ENCODE results near the gene SRSF10.

The SRSF10 gene

DNA sequence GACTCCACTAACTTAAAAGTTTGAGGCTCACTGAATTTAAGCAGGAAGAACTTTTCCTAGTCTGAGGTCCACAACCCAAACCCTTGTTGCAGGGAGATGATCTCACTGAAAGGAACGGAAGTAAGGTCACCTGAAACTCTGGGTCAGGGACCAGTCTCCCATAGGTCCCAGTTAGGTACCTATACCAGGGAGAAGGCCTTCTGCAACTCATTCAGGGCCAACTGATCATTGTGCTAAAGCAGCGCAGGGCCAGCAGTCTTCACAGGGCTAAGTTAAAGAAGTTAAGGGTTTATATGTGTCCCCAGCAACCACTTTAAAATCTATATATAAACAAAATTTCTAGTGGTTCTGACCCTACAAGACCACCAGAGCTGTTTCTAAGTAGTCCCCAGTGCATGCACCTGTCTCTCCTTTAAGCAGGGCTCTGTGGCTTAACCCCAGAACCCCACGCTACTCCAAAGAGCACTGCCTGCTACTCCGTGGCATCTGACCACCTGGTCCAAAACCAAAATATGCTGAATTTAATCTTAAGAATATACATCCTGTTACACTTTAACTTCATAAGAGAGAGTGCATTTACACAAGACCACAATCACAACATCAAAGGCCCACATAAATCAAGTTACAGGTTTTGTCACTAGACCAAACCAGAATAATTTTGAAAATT lies 2.8 kb downstream of the SRSF10 start:
- ATAC-seq = no peak
- TF ChIP-seq, protein P1, sequence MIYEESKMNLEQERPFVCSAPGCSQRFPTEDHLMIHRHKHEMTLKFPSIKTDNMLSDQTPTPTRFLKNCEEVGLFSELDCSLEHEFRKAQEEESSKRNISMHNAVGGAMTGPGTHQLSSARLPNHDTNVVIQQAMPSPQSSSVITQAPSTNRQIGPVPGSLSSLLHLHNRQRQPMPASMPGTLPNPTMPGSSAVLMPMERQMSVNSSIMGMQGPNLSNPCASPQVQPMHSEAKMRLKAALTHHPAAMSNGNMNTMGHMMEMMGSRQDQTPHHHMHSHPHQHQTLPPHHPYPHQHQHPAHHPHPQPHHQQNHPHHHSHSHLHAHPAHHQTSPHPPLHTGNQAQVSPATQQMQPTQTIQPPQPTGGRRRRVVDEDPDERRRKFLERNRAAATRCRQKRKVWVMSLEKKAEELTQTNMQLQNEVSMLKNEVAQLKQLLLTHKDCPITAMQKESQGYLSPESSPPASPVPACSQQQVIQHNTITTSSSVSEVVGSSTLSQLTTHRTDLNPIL (CRISPR knock-in tag; IDR thresholded peaks at IDR 0.05; ENCODE audit: low read depth) = no peak
- TF ChIP-seq, protein P2, sequence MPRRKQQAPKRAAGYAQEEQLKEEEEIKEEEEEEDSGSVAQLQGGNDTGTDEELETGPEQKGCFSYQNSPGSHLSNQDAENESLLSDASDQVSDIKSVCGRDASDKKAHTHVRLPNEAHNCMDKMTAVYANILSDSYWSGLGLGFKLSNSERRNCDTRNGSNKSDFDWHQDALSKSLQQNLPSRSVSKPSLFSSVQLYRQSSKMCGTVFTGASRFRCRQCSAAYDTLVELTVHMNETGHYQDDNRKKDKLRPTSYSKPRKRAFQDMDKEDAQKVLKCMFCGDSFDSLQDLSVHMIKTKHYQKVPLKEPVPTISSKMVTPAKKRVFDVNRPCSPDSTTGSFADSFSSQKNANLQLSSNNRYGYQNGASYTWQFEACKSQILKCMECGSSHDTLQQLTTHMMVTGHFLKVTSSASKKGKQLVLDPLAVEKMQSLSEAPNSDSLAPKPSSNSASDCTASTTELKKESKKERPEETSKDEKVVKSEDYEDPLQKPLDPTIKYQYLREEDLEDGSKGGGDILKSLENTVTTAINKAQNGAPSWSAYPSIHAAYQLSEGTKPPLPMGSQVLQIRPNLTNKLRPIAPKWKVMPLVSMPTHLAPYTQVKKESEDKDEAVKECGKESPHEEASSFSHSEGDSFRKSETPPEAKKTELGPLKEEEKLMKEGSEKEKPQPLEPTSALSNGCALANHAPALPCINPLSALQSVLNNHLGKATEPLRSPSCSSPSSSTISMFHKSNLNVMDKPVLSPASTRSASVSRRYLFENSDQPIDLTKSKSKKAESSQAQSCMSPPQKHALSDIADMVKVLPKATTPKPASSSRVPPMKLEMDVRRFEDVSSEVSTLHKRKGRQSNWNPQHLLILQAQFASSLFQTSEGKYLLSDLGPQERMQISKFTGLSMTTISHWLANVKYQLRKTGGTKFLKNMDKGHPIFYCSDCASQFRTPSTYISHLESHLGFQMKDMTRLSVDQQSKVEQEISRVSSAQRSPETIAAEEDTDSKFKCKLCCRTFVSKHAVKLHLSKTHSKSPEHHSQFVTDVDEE (CRISPR knock-in tag; IDR thresholded peaks at IDR 0.05) = no peak
- TF ChIP-seq, protein P3, sequence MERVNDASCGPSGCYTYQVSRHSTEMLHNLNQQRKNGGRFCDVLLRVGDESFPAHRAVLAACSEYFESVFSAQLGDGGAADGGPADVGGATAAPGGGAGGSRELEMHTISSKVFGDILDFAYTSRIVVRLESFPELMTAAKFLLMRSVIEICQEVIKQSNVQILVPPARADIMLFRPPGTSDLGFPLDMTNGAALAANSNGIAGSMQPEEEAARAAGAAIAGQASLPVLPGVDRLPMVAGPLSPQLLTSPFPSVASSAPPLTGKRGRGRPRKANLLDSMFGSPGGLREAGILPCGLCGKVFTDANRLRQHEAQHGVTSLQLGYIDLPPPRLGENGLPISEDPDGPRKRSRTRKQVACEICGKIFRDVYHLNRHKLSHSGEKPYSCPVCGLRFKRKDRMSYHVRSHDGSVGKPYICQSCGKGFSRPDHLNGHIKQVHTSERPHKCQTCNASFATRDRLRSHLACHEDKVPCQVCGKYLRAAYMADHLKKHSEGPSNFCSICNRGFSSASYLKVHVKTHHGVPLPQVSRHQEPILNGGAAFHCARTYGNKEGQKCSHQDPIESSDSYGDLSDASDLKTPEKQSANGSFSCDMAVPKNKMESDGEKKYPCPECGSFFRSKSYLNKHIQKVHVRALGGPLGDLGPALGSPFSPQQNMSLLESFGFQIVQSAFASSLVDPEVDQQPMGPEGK (CRISPR knock-in tag; IDR thresholded peaks at IDR 0.05; ENCODE audit: borderline replicate concordance) = no peak
- TF ChIP-seq ESRRG (CRISPR knock-in tag; IDR thresholded peaks at IDR 0.05) = no peak

DNA sequence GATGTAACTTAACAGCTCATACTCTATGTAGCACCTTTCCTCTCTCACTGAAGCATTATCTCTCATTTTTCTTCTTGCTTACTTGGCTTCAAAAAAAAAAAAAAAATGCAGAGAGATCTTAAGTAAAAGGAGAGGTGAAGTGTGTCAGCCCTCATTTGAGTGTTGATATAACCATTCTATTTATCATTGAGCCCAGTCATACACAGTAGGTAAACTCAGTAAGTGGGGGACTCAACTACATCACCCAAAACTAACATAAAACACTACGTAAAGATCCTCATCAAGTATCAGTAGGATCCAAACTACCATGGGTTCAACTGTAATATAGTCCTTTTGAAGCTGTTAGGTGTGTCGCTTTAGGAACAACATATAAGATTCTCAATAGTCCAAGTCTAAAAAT lies 12.3 kb downstream of the SRSF10 start:
- ATAC-seq = no peak

DNA sequence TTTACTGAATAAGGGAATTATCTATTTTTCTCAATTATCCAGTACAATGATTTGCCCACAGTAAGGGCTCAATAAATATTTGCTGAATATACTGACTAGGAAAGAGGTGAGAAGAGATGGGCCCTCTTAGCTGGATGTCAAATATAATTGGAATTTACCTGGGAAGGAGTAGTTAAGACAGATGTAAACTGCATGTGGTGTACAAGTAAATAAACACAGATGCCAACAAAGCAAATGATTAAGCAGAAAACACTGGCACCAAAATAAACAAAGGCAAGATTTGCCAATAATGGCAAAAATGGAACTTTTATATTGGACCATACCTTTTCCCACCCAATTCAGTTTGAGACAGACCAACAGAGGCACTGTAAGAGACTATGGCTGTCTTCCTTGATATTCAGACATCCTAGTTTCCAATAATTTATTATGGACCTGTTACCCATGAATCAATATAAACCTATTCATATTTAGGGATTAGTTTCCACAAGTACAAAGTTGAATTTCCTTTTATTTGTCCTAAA lies 13.1 kb downstream of the SRSF10 start:
- ATAC-seq = no peak
- TF ChIP-seq TCF4 (CRISPR knock-in tag; IDR thresholded peaks at IDR 0.05; ENCODE audit: borderline replicate concordance) (no peak), OSR1 (CRISPR knock-in tag; IDR thresholded peaks at IDR 0.05) (no peak), CSDC2 (CRISPR knock-in tag; IDR thresholded peaks at IDR 0.05) (no peak), SNAI2 (CRISPR knock-in tag; IDR thresholded peaks at IDR 0.05) (no peak), ESRRG (CRISPR knock-in tag; IDR thresholded peaks at IDR 0.05) (no peak), ZC3H10 (CRISPR knock-in tag; IDR thresholded peaks at IDR 0.05) (no peak), TOX (CRISPR knock-in tag; IDR thresholded peaks at IDR 0.05; ENCODE audit: borderline replicate concordance) (no peak), GLIS3 (CRISPR knock-in tag; IDR thresholded peaks at IDR 0.05) (no peak), ZNF8 (CRISPR knock-in tag; IDR thresholded peaks at IDR 0.05) (no peak)
- TF ChIP-seq, protein P4, sequence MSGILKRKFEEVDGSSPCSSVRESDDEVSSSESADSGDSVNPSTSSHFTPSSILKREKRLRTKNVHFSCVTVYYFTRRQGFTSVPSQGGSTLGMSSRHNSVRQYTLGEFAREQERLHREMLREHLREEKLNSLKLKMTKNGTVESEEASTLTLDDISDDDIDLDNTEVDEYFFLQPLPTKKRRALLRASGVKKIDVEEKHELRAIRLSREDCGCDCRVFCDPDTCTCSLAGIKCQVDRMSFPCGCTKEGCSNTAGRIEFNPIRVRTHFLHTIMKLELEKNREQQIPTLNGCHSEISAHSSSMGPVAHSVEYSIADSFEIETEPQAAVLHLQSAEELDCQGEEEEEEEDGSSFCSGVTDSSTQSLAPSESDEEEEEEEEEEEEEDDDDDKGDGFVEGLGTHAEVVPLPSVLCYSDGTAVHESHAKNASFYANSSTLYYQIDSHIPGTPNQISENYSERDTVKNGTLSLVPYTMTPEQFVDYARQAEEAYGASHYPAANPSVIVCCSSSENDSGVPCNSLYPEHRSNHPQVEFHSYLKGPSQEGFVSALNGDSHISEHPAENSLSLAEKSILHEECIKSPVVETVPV (CRISPR knock-in tag; IDR thresholded peaks at IDR 0.05) = no peak
- TF ChIP-seq, protein P3 (CRISPR knock-in tag; IDR thresholded peaks at IDR 0.05; ENCODE audit: borderline replicate concordance) = no peak
- TF ChIP-seq, protein P1 (CRISPR knock-in tag; IDR thresholded peaks at IDR 0.05; ENCODE audit: low read depth) = no peak
- TF ChIP-seq, protein P5, sequence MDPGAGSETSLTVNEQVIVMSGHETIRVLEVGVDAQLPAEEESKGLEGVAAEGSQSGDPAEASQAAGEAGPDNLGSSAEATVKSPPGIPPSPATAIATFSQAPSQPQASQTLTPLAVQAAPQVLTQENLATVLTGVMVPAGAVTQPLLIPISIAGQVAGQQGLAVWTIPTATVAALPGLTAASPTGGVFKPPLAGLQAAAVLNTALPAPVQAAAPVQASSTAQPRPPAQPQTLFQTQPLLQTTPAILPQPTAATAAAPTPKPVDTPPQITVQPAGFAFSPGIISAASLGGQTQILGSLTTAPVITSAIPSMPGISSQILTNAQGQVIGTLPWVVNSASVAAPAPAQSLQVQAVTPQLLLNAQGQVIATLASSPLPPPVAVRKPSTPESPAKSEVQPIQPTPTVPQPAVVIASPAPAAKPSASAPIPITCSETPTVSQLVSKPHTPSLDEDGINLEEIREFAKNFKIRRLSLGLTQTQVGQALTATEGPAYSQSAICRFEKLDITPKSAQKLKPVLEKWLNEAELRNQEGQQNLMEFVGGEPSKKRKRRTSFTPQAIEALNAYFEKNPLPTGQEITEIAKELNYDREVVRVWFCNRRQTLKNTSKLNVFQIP (CRISPR knock-in tag; IDR thresholded peaks at IDR 0.05; ENCODE audit: borderline replicate concordance, low read depth) = no peak

More for the DNA sequence above, 12.3 kb downstream of the SRSF10 start:
- TF ChIP-seq SNAI2 (CRISPR knock-in tag; IDR thresholded peaks at IDR 0.05) (no peak), ARNTL (CRISPR knock-in tag; IDR thresholded peaks at IDR 0.05; ENCODE audit: borderline replicate concordance, low read depth) (no peak), PPARA (CRISPR knock-in tag; IDR thresholded peaks at IDR 0.05; ENCODE audit: borderline replicate concordance) (no peak), TOX (CRISPR knock-in tag; IDR thresholded peaks at IDR 0.05; ENCODE audit: borderline replicate concordance) (no peak), RARB (CRISPR knock-in tag; IDR thresholded peaks at IDR 0.05) (no peak), ISL1 (CRISPR knock-in tag; IDR thresholded peaks at IDR 0.05) (no peak), GLIS3 (CRISPR knock-in tag; IDR thresholded peaks at IDR 0.05) (no peak), TCF4 (CRISPR knock-in tag; IDR thresholded peaks at IDR 0.05; ENCODE audit: borderline replicate concordance) (no peak), ZNF8 (CRISPR knock-in tag; IDR thresholded peaks at IDR 0.05) (no peak), ZFP3 (CRISPR knock-in tag; IDR thresholded peaks at IDR 0.05) (no peak), ZNF565 (CRISPR knock-in tag; conservative IDR thresholded peaks at IDR 0.05; ENCODE audit: low read depth) (no peak)
- TF ChIP-seq, protein P2 (CRISPR knock-in tag; IDR thresholded peaks at IDR 0.05) = no peak
